A673 (cell line): Measurements from ENCODE around the gene PDE11A.

Experiments
- EZH2 ChIP-seq: fragments of 200-600 bp; sonication (generic); IDR thresholded peaks from 2 replicates; pipeline ENCODE4 v1.6.1; 2017; ENCODE audit warnings: borderline replicate concordance, low read depth, mild to moderate bottlenecking, mixed read lengths, antibody characterized with exemption, low read length; ENCODE audit not compliant: poor library complexity, severe bottlenecking
- TF ChIP-seq, protein P1 (sequence below): fragments of 300-800, 200-600 bp; sonication (generic); conservative IDR thresholded peaks from 2 replicates; pipeline ENCODE4 v1.5.1; 2017; ENCODE audit warnings: low read depth, mild to moderate bottlenecking, antibody characterized with exemption, low read length, moderate library complexity, mixed read lengths

DNA sequence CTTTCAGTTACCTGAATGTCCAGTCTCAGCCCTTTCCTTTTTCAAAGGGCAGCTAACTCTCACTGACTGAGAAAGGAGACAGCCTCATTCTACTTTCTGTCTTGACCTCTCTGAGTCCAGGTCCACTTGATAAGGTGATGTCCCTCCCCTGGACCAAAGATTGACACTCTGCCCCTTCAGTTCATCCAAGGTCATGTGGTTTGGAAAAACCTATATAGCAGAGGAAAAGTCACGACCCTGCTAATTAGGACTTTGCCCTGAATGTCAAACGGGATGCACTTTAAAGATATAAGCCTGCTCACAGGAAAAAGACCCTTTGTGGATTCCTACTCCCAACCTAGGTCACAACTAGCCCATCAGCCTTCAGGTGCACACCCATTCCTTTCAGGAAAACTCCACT is 471.7 kb downstream of the PDE11A start:
- TF ChIP-seq, protein P1, sequence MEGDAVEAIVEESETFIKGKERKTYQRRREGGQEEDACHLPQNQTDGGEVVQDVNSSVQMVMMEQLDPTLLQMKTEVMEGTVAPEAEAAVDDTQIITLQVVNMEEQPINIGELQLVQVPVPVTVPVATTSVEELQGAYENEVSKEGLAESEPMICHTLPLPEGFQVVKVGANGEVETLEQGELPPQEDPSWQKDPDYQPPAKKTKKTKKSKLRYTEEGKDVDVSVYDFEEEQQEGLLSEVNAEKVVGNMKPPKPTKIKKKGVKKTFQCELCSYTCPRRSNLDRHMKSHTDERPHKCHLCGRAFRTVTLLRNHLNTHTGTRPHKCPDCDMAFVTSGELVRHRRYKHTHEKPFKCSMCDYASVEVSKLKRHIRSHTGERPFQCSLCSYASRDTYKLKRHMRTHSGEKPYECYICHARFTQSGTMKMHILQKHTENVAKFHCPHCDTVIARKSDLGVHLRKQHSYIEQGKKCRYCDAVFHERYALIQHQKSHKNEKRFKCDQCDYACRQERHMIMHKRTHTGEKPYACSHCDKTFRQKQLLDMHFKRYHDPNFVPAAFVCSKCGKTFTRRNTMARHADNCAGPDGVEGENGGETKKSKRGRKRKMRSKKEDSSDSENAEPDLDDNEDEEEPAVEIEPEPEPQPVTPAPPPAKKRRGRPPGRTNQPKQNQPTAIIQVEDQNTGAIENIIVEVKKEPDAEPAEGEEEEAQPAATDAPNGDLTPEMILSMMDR, result no peak
- no peak for TF ChIP-seq EZH2
